GM18873 (cell line): ENCODE results near the gene AP5S1.
A peak's percentile ranks its signal among the peaks of the same experiment; 100 is the strongest.

ENCODE experiments used
- ATAC-seq: cut with Tn5 transposase; IDR thresholded peaks from one replicate; pipeline ENCODE4 v1.9.1; 2021; ENCODE audit warnings: mild to moderate bottlenecking, moderate library complexity, moderate number of reproducible peaks; ENCODE audit not compliant: unreplicated experiment, low FRiP score

Gene AP5S1

GRCh38 chr20:3820048-3820900, at the start of gene AP5S1:
TSS of gene AP5S1 (plus strand) at chr20:3820547. CDS start at chr20:3822118, 1,571 bp downstream.
- peak; percentile 78 for ATAC-seq

GRCh38 chr20:3771552-3772058, 48.7 kb upstream of the AP5S1 start:
- ATAC-seq = no peak

- ATAC-seq = no peak
These were observed 44.8 kb upstream of the AP5S1 start for GRCh38 chr20:3775457-3776108.

- no peak for ATAC-seq
These were observed 43.0 kb upstream of the AP5S1 start for GRCh38 chr20:3777381-3777715.

GRCh38 chr20:3777716-3778629, 42.4 kb upstream of the AP5S1 start:
- no peak for ATAC-seq

GRCh38 chr20:3778976-3779375, 41.4 kb upstream of the AP5S1 start:
- ATAC-seq = no peak

GRCh38 chr20:3781153-3781910, 39.0 kb upstream of the AP5S1 start, which contains the start of gene SPEF1:
TSS of gene SPEF1 (minus strand) at chr20:3781448. CDS start at chr20:3781287, 161 bp downstream.
- peak; percentile 42 for ATAC-seq

- ATAC-seq = no peak
These were observed 37.8 kb upstream of the AP5S1 start for GRCh38 chr20:3782597-3782996.

GRCh38 chr20:3783068-3783489, 37.3 kb upstream of the AP5S1 start:
- ATAC-seq = no peak

GRCh38 chr20:3783511-3784195, 36.7 kb upstream of the AP5S1 start:
- ATAC-seq = no peak

- ATAC-seq = no peak
These were observed 36.0 kb upstream of the AP5S1 start for GRCh38 chr20:3784216-3784853.

GRCh38 chr20:3784863-3785239, 35.5 kb upstream of the AP5S1 start:
- no peak for ATAC-seq

- no peak for ATAC-seq
These were observed 34.9 kb upstream of the AP5S1 start for GRCh38 chr20:3785240-3786125.

GRCh38 chr20:3786126-3786484, 34.2 kb upstream of the AP5S1 start:
- ATAC-seq = no peak

GRCh38 chr20:3786665-3787323, 33.6 kb upstream of the AP5S1 start, which contains the start of gene CENPB:
TSS of gene CENPB (minus strand) at chr20:3786740. CDS start at chr20:3786483, 257 bp downstream.
- peak; percentile 65 for ATAC-seq

GRCh38 chr20:3787324-3788014, 32.9 kb upstream of the AP5S1 start:
- ATAC-seq = no peak

GRCh38 chr20:3788685-3789155, 31.6 kb upstream of the AP5S1 start:
- no peak for ATAC-seq
